Measurements from ENCODE around the gene CEACAM18.

GRCh38 chr19:51478381-51479234 lies at the start of gene CEACAM18:
- TF ChIP-seq EZH2 (IDR thresholded peaks at IDR 0.05; ENCODE audit: borderline replicate concordance, low read depth, low read length, severe bottlenecking) (no peak), CTCF (IDR thresholded peaks at IDR 0.05; ENCODE audit: borderline replicate concordance, extremely low read depth, low read length, poor library complexity, severe bottlenecking) (no peak)

Data from DND-41 (cell line).